Central memory CD8-positive, alpha-beta T cell (primary cell): ENCODE data around the gene TUBB8.

ENCODE experiments used
- ATAC-seq: fragments of 150-1000 bp; cut with Tn5 transposase; replicated peaks from 2 replicates; pipeline ENCODE4 v1.10.0; 2022; ENCODE audit warnings: mild to moderate bottlenecking, moderate FRiP score, moderate number of reproducible peaks; ENCODE audit not compliant: poor library complexity, severe bottlenecking; ENCODE audit errors: extremely low read depth
- DNase-seq, 2 donors: peaks; one replicate each; pipeline ENCODE4 v3.0.0; 2021; ENCODE audit warnings: low spot score in 2 of 2
- H3K27ac Mint-ChIP-seq: one replicate; pipeline ENCODE4 v1.8.0; 2022; ENCODE audit warnings: low read depth, mild to moderate bottlenecking, moderate library complexity, mixed read lengths
- H3K27me3 Mint-ChIP-seq: one replicate; pipeline ENCODE4 v1.8.0; 2022; ENCODE audit warnings: mixed read lengths
- H3K36me3 Mint-ChIP-seq: one replicate; pipeline ENCODE4 v1.8.0; 2022; ENCODE audit warnings: mild to moderate bottlenecking, moderate library complexity, mixed read lengths; ENCODE audit not compliant: insufficient read depth
- H3K4me1 Mint-ChIP-seq: one replicate; pipeline ENCODE4 v1.8.0; 2022; ENCODE audit warnings: mixed read lengths
- H3K4me3 Mint-ChIP-seq: one replicate; pipeline ENCODE4 v1.8.0; 2022; ENCODE audit warnings: mild to moderate bottlenecking, moderate library complexity, mixed read lengths
- H3K9me3 Mint-ChIP-seq: one replicate; pipeline ENCODE4 v1.8.0; 2022; ENCODE audit warnings: mixed read lengths

Gene TUBB8

GRCh38 chr10:48996-49395 lies at the start of gene TUBB8:
Gene TUBB8 (minus strand): TSS chr10:49296. CDS start chr10:49238, 58 bp downstream.
- H3K9me3 Mint-ChIP-seq: no peaks in the 10 kb centered on the region
- no peaks in the 10 kb centered on the region for H3K36me3 Mint-ChIP-seq
- peaks cover 17% of the 10 kb centered on the region for H3K27me3 Mint-ChIP-seq
- peaks cover 4% of the 10 kb centered on the region for H3K4me1 Mint-ChIP-seq
- no peak within 1 kb of the TSS for H3K27ac Mint-ChIP-seq
- ATAC-seq (no peak), DNase-seq (no peak)
- no peak within 1 kb of the TSS for H3K4me3 Mint-ChIP-seq

- peaks cover 5% of the 10 kb centered on the region for H3K27me3 Mint-ChIP-seq
- H3K27ac Mint-ChIP-seq: no peak overlapping the region
- no peaks in the 10 kb centered on the region for H3K36me3 Mint-ChIP-seq
- DNase-seq (no peak), ATAC-seq (no peak)
- no peaks in the 10 kb centered on the region for H3K4me1 Mint-ChIP-seq
- peaks cover 16% of the 10 kb centered on the region for H3K9me3 Mint-ChIP-seq
- H3K4me3 Mint-ChIP-seq: no peak overlapping the region
These were observed 47.4 kb upstream of the TUBB8 start for GRCh38 chr10:96466-96865.

- no peak overlapping the region for H3K4me3 Mint-ChIP-seq
- H3K36me3 Mint-ChIP-seq: no peaks in the 10 kb centered on the region
- no peaks in the 10 kb centered on the region for H3K27me3 Mint-ChIP-seq
- H3K4me1 Mint-ChIP-seq: no peaks in the 10 kb centered on the region
- ATAC-seq (no peak), DNase-seq (no peak)
- peaks cover 16% of the 10 kb centered on the region for H3K9me3 Mint-ChIP-seq
- no peak overlapping the region for H3K27ac Mint-ChIP-seq
These were observed 46.4 kb upstream of the TUBB8 start for GRCh38 chr10:95356-96115.

- no peaks in the 10 kb centered on the region for H3K27me3 Mint-ChIP-seq
- ATAC-seq: no peak
- no peaks in the 10 kb centered on the region for H3K36me3 Mint-ChIP-seq
- H3K4me3 Mint-ChIP-seq: no peak overlapping the region
- H3K4me1 Mint-ChIP-seq: no peaks in the 10 kb centered on the region
- DNase-seq: no peak
- no peak overlapping the region for H3K27ac Mint-ChIP-seq
- H3K9me3 Mint-ChIP-seq: peaks cover 16% of the 10 kb centered on the region
These were observed 45.5 kb upstream of the TUBB8 start for GRCh38 chr10:94613-95012.

- peaks cover under 1% of the 10 kb centered on the region for H3K4me1 Mint-ChIP-seq
- H3K27ac Mint-ChIP-seq: no peak overlapping the region
- H3K4me3 Mint-ChIP-seq: no peak overlapping the region
- no peaks in the 10 kb centered on the region for H3K27me3 Mint-ChIP-seq
- ATAC-seq (no peak), DNase-seq (no peak)
- no peaks in the 10 kb centered on the region for H3K36me3 Mint-ChIP-seq
- H3K9me3 Mint-ChIP-seq: peaks cover 16% of the 10 kb centered on the region
These were observed 43.8 kb upstream of the TUBB8 start for GRCh38 chr10:92846-93245.

GRCh38 chr10:92153-92552 lies 43.1 kb upstream of the TUBB8 start:
- no peak overlapping the region for H3K4me3 Mint-ChIP-seq
- peaks cover 7% of the 10 kb centered on the region for H3K4me1 Mint-ChIP-seq
- H3K9me3 Mint-ChIP-seq: peaks cover 11% of the 10 kb centered on the region
- ATAC-seq: no peak
- H3K27me3 Mint-ChIP-seq: no peaks in the 10 kb centered on the region
- H3K36me3 Mint-ChIP-seq: no peaks in the 10 kb centered on the region
- no peak for DNase-seq
- no peak overlapping the region for H3K27ac Mint-ChIP-seq

- Mint-ChIP-seq H3K27ac (no peak overlapping the region), H3K36me3 (no peaks in the 10 kb centered on the region), H3K27me3 (no peaks in the 10 kb centered on the region), H3K4me3 (no peak overlapping the region), H3K9me3 (peaks cover 8% of the 10 kb centered on the region), H3K4me1 (peaks cover 10% of the 10 kb centered on the region)
- ATAC-seq (no peak), DNase-seq (no peak)
These were observed 42.2 kb upstream of the TUBB8 start for GRCh38 chr10:91313-91712.

GRCh38 chr10:90161-90560 lies 41.1 kb upstream of the TUBB8 start:
- peaks cover 8% of the 10 kb centered on the region for H3K9me3 Mint-ChIP-seq
- ATAC-seq: no peak
- no peaks in the 10 kb centered on the region for H3K36me3 Mint-ChIP-seq
- no peak for DNase-seq
- H3K27me3 Mint-ChIP-seq: peaks cover 11% of the 10 kb centered on the region
- no peak overlapping the region for H3K4me3 Mint-ChIP-seq
- peaks cover 10% of the 10 kb centered on the region for H3K4me1 Mint-ChIP-seq
- no peak overlapping the region for H3K27ac Mint-ChIP-seq

GRCh38 chr10:89248-89647 lies 40.2 kb upstream of the TUBB8 start:
- H3K36me3 Mint-ChIP-seq: no peaks in the 10 kb centered on the region
- peaks cover 10% of the 10 kb centered on the region for H3K4me1 Mint-ChIP-seq
- peaks cover 15% of the 10 kb centered on the region for H3K27me3 Mint-ChIP-seq
- no peak overlapping the region for H3K4me3 Mint-ChIP-seq
- H3K9me3 Mint-ChIP-seq: no peaks in the 10 kb centered on the region
- no peak for DNase-seq
- ATAC-seq: no peak
- H3K27ac Mint-ChIP-seq: no peak overlapping the region

GRCh38 chr10:88253-88652 lies 39.2 kb upstream of the TUBB8 start:
- Mint-ChIP-seq H3K4me3 (no peak overlapping the region), H3K9me3 (no peaks in the 10 kb centered on the region), H3K27me3 (peaks cover 25% of the 10 kb centered on the region), H3K36me3 (no peaks in the 10 kb centered on the region), H3K4me1 (peaks cover 10% of the 10 kb centered on the region), H3K27ac (no peak overlapping the region)
- DNase-seq (no peak), ATAC-seq (no peak)

- no peaks in the 10 kb centered on the region for H3K36me3 Mint-ChIP-seq
- peaks cover 33% of the 10 kb centered on the region for H3K27me3 Mint-ChIP-seq
- no peaks in the 10 kb centered on the region for H3K9me3 Mint-ChIP-seq
- H3K27ac Mint-ChIP-seq: no peak overlapping the region
- DNase-seq (no peak), ATAC-seq (no peak)
- H3K4me3 Mint-ChIP-seq: no peak overlapping the region
- H3K4me1 Mint-ChIP-seq: peaks cover 10% of the 10 kb centered on the region
These were observed 38.3 kb upstream of the TUBB8 start for GRCh38 chr10:87177-88080.

- no peak for ATAC-seq
- Mint-ChIP-seq H3K27ac (no peak overlapping the region), H3K9me3 (no peaks in the 10 kb centered on the region), H3K27me3 (peaks cover 47% of the 10 kb centered on the region), H3K4me3 (no peak overlapping the region), H3K36me3 (peaks cover 2% of the 10 kb centered on the region), H3K4me1 (peaks cover 10% of the 10 kb centered on the region)
- no peak for DNase-seq
These were observed 36.9 kb upstream of the TUBB8 start for GRCh38 chr10:86031-86430.

- H3K4me3 Mint-ChIP-seq: no peak overlapping the region
- peaks cover 56% of the 10 kb centered on the region for H3K27me3 Mint-ChIP-seq
- no peaks in the 10 kb centered on the region for H3K9me3 Mint-ChIP-seq
- ATAC-seq: no peak
- DNase-seq: no peak
- peaks cover 10% of the 10 kb centered on the region for H3K4me1 Mint-ChIP-seq
- no peak overlapping the region for H3K27ac Mint-ChIP-seq
- H3K36me3 Mint-ChIP-seq: peaks cover 2% of the 10 kb centered on the region
These were observed 35.9 kb upstream of the TUBB8 start for GRCh38 chr10:85044-85443.
